Measurements from ENCODE around the gene LAMC1. TPM values are rescaled to one million over a fixed set of nuclear protein-coding genes. Genes with fewer than 3 reads are reported as not detected.

Gene LAMC1
- total and polyA plus RNA-seq, 10 of the 15 experiments (the other 5 are each of a cell fraction or from before 2014, with no cell fraction given) = 4.6 to 51.4 (median 25.6) TPM

DNA sequence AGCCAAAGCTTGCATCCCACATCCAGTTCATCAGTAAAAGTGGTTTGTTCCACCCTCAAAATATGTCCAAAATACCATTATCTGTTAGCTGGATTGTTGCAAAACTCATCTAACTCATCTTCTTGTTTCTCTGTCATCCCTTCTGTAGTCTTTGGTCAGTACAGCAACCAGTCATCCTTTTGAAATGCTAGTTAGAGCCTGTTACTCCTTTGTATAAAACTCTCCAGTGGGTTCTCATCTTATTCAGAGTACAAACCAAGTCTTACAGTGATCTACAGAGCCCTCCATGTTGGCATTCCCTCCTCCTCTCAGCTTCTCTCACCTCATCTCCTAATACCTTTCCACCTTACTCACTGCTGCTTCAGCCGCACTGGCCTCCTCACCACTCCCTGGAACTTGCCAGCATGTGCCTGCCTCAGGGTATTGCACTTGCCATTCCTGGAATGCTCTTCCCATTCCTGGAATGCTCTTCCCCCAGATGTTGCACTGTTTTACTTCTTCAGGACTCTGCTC lies 70.6 kb downstream of the LAMC1 start (continued):
- TF ChIP-seq, protein P1, sequence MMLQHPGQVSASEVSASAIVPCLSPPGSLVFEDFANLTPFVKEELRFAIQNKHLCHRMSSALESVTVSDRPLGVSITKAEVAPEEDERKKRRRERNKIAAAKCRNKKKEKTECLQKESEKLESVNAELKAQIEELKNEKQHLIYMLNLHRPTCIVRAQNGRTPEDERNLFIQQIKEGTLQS (IDR thresholded peaks at IDR 0.05; ENCODE audit: borderline replicate concordance, extremely low read depth, low read depth, low read length) = no peak
- TF ChIP-seq GABPA (IDR thresholded peaks at IDR 0.05; ENCODE audit: low read depth) (no peak), NR2F1 (conservative IDR thresholded peaks at IDR 0.05) (no peak), ZNF384 (IDR thresholded peaks at IDR 0.05; ENCODE audit: borderline replicate concordance, low read depth, low read length) (no peak), EZH2 (IDR thresholded peaks at IDR 0.05; ENCODE audit: borderline replicate concordance, control insufficient read depth, low read depth, low read length) (no peak)

DNA sequence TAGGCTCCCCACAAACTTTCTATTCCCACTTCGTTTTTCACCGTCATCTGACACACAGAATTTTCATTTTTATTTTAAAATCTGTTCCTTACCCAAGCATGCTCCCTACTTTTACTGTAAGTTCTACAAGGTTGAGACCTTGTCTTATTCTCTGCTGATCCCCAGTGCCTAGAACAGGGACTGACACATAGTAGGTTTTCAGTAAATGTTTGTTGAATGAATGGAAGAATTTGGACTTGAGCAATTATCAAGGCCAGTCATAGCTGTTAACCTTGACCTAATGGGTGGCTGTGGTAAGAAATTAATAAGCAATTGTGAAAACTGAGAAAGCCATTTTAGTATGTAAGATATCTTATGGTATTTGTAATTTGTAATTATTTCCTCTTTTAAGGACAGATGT lies 71.1 kb downstream of the LAMC1 start:
- H3K27ac ChIP-seq (ENCODE audit: control insufficient read depth, insufficient read depth) = no peak overlapping the region
- ChIA-PET RAD21 (ENCODE audit: unreplicated experiment) (no interaction called here), CTCF (no interaction called here), SMC1A (ENCODE audit: uncharacterized antibody, unreplicated experiment) (interaction anchor here (0.9 to 3.1 kb wide), 5 partner anchors 11 to 197 kb away, joined by 3 to 13 read pairs (median 4); no protein-coding TSS in a partner anchor), POLR2A (no interaction called here)
- no peaks in the 10 kb centered on the region for H3K27me3 ChIP-seq (replicated peaks in 1 of 2; ENCODE audit: control insufficient read depth in 2 of 2, insufficient read depth in 2 of 2, low read length in 1 of 2)
- no peak for FAIRE-seq
- 3% methylated on average over 2 of the region's 2 CpGs for WGBS (ENCODE audit: insufficient coverage, insufficient replicate concordance, low lambda C conversion rate, missing lambda C conversion rate)
- intact Hi-C loops (cut with micrococcal nuclease; ENCODE audit: unreplicated experiment) = no loop called here
- BruUV-seq (replicated peaks) = no TSS peak
- H3K4me1 ChIP-seq (ENCODE audit: control insufficient read depth, insufficient read depth, low read length) = peaks cover 10% of the 10 kb centered on the region; the same call in 1 of the 2 replicates
- DNase-seq (ENCODE audit: low read depth, low spot score) = no peak
- no peaks in the 10 kb centered on the region; the same call in none of the 2 replicates for H3K79me2 ChIP-seq (ENCODE audit: control insufficient read depth, insufficient read depth, low read length)
- H3K4me2 ChIP-seq (ENCODE audit: control insufficient read depth, insufficient read depth) = no peak overlapping the region
- no peaks in the 10 kb centered on the region for H3K36me3 ChIP-seq (ENCODE audit: control insufficient read depth in 2 of 2, insufficient read depth in 2 of 2, low read length in 1 of 2)
- in situ Hi-C loops (cut with MboI) = no loop called here
- no peaks in the 10 kb centered on the region for H3K9me3 ChIP-seq (replicated peaks; ENCODE audit: control insufficient read depth, insufficient read depth, low read length)
- no peaks in the 10 kb centered on the region for H4K20me1 ChIP-seq (ENCODE audit: control insufficient read depth, insufficient read depth)
- ATAC-seq = peak; percentile 17; the same call in 1 of the 3 replicates
- no peak overlapping the region for H2AFZ ChIP-seq (ENCODE audit: control insufficient read depth, low read depth, low read length)
- H3K4me3 ChIP-seq = no peak overlapping the region
- no peak overlapping the region for H3K9ac ChIP-seq (ENCODE audit: control insufficient read depth, insufficient read depth, low read length)
- TF ChIP-seq, protein P2, sequence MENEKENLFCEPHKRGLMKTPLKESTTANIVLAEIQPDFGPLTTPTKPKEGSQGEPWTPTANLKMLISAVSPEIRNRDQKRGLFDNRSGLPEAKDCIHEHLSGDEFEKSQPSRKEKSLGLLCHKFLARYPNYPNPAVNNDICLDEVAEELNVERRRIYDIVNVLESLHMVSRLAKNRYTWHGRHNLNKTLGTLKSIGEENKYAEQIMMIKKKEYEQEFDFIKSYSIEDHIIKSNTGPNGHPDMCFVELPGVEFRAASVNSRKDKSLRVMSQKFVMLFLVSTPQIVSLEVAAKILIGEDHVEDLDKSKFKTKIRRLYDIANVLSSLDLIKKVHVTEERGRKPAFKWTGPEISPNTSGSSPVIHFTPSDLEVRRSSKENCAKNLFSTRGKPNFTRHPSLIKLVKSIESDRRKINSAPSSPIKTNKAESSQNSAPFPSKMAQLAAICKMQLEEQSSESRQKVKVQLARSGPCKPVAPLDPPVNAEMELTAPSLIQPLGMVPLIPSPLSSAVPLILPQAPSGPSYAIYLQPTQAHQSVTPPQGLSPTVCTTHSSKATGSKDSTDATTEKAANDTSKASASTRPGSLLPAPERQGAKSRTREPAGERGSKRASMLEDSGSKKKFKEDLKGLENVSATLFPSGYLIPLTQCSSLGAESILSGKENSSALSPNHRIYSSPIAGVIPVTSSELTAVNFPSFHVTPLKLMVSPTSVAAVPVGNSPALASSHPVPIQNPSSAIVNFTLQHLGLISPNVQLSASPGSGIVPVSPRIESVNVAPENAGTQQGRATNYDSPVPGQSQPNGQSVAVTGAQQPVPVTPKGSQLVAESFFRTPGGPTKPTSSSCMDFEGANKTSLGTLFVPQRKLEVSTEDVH (IDR thresholded peaks at IDR 0.05; ENCODE audit: low read depth, partially characterized antibody) = no peak
- TF ChIP-seq, protein P3, sequence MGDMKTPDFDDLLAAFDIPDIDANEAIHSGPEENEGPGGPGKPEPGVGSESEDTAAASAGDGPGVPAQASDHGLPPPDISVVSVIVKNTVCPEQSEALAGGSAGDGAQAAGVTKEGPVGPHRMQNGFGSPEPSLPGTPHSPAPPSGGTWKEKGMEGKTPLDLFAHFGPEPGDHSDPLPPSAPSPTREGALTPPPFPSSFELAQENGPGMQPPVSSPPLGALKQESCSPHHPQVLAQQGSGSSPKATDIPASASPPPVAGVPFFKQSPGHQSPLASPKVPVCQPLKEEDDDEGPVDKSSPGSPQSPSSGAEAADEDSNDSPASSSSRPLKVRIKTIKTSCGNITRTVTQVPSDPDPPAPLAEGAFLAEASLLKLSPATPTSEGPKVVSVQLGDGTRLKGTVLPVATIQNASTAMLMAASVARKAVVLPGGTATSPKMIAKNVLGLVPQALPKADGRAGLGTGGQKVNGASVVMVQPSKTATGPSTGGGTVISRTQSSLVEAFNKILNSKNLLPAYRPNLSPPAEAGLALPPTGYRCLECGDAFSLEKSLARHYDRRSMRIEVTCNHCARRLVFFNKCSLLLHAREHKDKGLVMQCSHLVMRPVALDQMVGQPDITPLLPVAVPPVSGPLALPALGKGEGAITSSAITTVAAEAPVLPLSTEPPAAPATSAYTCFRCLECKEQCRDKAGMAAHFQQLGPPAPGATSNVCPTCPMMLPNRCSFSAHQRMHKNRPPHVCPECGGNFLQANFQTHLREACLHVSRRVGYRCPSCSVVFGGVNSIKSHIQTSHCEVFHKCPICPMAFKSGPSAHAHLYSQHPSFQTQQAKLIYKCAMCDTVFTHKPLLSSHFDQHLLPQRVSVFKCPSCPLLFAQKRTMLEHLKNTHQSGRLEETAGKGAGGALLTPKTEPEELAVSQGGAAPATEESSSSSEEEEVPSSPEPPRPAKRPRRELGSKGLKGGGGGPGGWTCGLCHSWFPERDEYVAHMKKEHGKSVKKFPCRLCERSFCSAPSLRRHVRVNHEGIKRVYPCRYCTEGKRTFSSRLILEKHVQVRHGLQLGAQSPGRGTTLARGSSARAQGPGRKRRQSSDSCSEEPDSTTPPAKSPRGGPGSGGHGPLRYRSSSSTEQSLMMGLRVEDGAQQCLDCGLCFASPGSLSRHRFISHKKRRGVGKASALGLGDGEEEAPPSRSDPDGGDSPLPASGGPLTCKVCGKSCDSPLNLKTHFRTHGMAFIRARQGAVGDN (IDR thresholded peaks at IDR 0.05) = no peak
- TF ChIP-seq ZNF622 (IDR thresholded peaks at IDR 0.05) (no peak), MYC (IDR thresholded peaks at IDR 0.05; ENCODE audit: insufficient read depth, insufficient read length, insufficient replicate concordance, low read length, severe bottlenecking) (no peak), ATF7 (IDR thresholded peaks at IDR 0.05; ENCODE audit: low read depth) (no peak), MTA2 (IDR thresholded peaks at IDR 0.05; ENCODE audit: low read depth) (peak; percentile 38; the same call in 1 of the 2 replicates), SMAD1 (IDR thresholded peaks at IDR 0.05; ENCODE audit: low read depth, partially characterized antibody) (no peak), RB1 (IDR thresholded peaks at IDR 0.05; ENCODE audit: borderline replicate concordance) (no peak), ASH2L (IDR thresholded peaks at IDR 0.05; ENCODE audit: borderline replicate concordance, low read depth) (no peak)
